HG03342 (cell line): ENCODE data around the gene CNTN4.
"Not testable (repeated sequence)": the region's sequence is repeated elsewhere in the genome, so short reads cannot be mapped to it uniquely, and the experiment has no call there.

Experiments used
- ATAC-seq: cut with Tn5 transposase; IDR thresholded peaks from one replicate; pipeline ENCODE4 v1.9.1; 2021; ENCODE audit warnings: mild to moderate bottlenecking, moderate library complexity; ENCODE audit not compliant: unreplicated experiment

CNTN4 gene

DNA sequence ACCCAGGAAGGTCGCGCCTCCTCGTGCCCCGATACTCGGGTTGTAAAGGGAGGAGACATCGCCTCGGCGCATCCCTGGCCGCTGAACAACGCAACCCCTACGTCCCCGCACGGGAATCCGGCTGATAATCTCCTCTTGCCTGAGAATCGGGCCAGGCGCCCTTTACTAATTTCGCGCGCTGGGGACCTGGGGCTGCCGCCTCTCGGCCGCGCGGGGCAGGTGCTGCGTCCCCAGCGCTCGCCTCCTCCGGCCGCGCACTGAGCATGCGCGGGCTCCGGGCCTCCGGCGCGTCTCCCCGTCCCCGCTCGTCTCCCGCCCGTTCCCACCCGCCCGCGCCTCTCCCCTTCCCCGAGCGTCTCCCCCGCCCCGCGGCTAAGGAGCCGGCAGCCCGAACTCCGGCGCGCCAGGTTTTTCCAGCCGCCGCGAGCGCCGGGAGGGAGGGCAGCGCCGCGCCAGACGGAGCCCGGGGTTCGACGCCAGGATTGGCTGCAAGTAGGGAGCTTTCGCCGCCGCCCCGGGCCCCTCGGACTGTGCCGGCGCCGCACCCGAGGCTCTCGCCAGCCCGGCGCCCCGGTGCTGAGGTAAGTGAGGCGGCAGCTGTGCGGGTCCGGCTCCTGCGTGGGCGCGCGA, at the start of gene CNTN4:
CNTN4 (plus strand) TSS at position 469 of the 630 bp plus-strand sequence.
- ATAC-seq = peak; percentile 57

DNA sequence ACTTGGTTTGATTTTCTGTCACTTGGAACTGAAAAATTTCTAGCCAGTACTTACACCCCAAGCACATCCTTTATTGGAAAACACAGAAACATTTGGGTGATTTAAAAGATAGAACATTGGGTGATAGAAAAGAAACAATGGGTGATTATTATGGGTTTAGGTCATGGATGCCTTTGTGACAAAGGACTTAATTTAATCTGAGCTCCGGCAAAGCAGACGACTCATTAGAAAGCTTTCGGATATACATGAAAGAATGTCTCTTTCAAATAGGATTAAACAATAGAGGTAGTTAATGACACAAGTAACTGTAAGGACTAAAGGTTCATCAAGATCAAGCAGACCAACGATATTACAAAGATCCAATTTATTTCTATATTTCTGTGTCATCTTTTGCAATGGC, 37.3 kb upstream of the CNTN4 start:
- ATAC-seq = no peak

DNA sequence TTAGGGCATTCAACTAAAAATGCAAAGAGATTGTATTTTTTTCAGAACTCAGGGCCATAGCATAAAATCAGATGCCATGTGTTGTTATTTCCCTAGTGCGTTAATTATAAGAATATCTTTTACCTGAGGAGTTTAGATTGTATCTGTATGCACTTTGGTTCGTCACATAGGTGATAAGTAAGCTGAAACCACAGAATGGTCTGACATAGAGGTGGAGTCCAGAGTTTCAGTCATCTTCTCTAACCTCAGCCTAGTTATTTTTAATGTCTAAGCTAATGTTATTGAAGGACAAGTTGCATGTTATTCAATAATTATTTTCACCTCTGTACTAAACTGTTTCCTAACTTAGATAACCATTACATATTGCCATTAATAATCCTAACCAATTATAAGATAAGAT, 27.1 kb upstream of the CNTN4 start:
- no peak for ATAC-seq

DNA sequence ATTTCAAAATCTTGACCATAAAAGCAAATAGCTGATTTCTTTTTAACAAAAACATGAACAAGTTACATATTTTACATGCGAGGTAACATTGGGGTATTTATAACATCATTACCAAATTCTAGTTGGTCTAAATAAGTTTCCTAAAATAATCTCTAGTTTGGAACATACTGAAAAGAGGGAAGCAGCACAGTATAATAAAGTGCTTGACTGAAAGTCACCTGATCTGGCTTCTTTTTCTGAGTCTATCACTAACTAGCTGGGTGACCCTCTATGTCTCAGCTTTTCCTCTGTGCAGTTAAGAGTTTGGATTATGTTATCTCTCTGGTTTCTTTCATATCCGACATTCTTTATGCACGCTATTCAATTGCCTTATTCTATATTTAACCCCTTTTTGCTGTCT, 19.8 kb upstream of the CNTN4 start:
- no peak for ATAC-seq

DNA sequence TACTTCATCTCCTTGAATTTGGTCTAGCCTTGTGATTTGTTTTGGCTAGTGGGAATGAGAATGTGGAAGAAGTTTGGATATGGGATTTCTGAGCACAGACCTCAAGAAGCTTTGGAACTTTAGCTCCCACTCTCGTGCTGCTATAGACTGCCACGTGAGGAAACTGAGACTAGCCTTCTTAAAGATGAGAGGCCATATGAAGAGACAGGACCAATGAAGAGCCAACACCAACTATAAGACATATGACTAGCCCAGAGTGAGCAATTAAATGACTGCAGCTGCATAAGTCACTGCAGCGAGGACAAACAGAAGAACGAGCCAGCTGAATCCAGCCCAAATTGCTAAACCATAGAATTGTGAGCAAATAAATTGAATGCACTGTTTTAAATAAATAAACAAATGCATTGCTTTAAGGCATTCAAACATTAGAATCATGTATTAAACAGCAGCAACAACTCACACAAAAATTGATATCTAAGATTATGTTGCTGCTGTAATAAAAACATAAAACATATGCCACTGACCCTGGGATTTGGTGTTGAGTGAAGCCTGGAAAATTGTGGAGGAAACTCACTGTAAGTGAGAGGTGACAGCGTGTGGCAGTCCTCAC, 15.7 kb upstream of the CNTN4 start:
- no peak for ATAC-seq

DNA sequence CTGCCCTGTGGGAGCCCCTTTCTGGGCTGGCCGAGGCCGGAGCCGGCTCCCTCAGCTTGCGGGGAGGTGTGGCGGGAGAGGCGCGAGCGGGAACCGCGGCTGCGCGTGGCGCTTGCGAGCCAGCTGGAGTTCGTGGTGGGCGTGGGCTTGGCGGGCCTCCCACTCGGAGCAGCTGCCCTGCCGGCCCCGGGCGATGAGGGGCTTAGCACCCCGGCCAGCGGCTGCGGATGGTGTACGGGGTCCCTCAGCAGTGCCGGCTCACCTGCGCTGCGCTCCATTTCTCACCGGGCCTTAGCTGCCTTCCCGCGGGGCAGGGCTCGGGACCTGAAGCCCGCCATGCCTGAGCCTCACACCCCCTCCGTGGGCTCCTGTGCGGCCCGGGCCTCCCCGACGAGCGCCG, 15.1 kb upstream of the CNTN4 start:
- not testable (repeated sequence) for ATAC-seq

DNA sequence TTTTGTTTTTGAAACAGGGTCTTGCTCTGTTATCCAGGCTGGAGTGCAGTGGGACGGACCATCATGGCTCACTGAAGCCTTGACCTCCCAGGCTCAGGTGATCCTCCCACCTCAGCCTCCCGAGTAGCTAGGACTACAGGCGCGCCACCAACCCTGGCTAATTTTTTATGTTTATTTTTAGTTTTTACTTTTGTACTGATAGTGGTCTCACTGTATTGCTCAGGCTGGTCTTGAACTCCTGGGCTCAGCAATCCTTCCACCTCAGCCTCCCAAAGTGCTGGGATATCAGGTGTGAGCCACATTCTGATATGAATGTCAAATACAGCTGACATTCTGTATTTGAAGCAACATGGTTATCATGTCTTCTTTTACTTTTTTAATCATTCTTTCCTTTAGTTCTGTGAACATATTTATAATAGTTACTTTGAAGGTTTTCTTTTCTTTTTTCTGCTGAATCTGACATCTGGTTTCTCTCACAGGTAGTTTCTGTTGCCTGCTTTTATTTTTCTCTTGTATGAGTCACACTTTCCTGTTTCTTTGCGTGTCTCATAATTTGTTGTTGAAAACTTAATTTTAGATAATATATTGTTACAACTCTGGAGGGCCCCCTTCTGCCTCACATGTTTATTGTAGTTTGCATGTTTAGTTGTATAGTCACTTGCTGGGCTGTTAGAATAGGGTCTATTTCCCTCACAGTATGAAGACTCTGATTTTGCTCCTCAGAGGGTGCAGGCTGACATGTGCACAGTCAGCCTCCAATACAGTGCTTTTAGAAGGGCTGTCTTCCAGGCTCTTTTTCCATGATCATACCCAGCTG, 8.4 kb upstream of the CNTN4 start:
- no peak for ATAC-seq

DNA sequence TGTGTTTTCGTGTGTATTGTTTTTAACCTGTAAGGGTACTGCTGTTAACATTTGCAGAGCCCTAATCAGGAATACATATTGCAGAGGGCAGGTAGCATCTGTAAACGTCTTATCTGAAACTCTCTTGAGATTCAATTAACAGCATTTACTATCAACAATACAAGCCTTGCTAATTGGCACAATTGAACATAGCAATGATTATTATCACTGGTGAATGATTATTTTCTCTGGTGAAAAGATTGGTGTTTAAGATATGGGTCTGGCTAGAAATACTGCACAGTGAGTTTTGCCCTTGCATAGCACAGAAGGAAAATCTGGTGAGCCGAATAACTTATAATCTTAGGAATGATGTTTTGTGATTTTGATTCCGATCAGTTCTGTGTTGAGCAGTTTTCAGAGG, 5.9 kb upstream of the CNTN4 start:
- no peak for ATAC-seq

DNA sequence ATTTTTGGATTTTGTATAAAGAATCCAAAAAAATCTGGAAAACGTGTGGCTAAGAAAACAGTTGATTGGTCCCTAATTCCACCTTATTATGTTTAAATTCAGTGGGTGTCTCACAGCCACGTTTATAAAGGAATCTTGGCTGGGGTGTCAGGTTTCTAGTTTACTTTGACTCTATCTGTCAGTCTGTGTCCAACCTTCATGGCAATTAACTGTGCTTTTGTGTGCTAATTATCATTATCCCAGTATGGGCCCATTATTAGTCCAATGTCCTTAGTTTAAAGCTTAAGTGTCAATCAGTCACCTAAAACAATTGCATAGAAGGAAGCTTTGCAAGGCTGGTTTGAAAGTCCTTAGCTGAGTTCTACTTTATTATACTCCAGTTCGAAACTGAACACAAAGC, 3.7 kb upstream of the CNTN4 start:
- ATAC-seq = no peak

DNA sequence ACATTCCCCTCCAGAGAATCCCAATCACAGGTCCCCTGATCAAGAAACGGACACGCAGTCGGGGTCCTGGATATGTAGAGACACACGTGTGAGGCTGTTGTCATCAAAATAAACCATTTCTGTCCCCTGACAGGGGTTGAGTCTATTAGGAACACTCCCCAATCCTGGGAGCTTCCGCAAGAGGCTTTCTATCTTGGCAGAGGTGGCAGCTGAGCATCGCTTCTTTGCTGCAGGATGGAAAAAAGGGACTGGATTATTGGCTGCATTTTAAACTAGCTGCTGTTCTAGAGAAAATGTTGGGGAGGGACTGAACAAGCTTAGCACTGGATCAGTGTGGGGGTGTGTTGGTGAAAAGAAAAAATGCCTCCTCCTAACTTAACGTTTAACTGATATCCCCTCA, 2.5 kb upstream of the CNTN4 start:
- ATAC-seq = no peak

DNA sequence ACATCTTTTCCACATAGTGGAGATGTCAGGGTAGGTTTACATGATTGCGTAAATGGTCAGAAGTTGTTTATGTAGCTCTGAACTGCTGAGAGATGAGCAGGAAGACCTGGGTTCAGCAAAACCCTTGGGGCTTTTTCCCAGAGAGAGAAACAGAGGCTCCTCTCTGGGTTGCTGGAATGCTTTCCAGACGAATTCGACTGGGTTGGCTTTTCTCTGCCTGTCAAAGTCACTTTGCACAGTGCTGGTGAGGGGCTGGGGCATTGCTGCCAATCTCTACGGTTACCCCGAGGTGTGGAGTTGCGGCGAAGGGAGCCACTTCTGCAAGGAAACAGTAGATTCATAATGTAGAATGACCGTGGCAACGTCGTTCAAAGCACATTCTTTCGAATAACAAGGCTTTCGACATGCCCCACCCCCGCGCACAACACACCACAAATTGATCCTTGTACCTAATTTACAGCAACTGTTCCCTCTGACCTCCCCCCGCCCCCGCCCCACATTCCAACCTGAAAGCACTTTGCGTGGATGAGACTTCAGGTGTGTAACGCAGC, 950 bp upstream of the CNTN4 start:
- ATAC-seq = no peak

DNA sequence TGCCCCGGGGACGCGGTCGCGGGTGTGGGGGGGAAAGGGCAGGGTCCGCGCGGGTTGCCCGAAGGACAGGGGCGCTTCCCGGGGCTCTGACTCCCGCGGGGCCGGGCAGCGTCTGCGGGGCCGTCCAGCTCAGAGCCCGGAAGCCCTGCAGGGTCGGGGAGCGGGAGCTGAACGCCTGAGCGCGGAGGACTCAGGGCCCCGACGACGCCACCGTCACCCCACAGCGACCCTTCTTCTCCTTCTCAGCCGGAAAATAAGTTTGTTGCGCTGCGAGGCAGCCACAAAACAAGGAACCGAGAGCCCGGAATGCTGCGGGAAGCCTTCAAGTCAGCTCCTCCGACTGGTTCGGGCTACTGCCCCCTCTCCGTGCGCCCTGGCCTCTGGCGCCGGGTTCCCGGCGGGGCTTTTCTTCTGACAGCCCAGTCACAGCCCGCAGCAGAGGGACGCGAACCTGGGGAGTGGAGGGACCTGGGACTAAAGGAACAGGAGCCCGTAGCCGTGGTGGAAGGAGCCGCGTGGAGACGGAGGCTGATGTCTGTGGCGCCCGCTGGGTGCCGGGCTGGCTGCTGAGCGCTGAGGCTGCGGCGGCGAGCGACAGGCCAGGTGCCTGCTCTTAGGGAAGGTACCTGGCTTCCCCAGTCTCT, 484 bp downstream of the CNTN4 start:
- ATAC-seq = no peak

DNA sequence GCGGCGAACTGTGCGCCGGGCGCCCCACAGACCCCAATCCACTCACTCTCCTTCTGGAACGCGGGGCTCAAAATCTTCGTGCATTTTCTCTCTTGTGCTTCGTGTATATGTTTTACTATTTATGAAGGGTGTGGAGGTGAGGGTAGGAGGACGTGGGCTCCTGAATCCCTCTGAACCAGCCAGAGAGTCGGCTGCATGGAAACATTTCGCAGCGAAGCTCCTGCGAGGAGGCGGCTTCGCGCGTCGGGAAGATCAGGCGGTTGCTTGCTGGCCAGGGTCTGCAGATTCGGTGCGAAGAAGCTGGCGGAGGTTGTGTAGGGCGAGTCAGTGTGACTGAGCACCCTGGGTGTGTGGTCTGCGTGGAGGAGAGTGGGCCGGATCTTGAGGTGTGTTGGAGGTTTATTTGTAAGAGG, 1.1 kb downstream of the CNTN4 start:
- ATAC-seq = no peak

DNA sequence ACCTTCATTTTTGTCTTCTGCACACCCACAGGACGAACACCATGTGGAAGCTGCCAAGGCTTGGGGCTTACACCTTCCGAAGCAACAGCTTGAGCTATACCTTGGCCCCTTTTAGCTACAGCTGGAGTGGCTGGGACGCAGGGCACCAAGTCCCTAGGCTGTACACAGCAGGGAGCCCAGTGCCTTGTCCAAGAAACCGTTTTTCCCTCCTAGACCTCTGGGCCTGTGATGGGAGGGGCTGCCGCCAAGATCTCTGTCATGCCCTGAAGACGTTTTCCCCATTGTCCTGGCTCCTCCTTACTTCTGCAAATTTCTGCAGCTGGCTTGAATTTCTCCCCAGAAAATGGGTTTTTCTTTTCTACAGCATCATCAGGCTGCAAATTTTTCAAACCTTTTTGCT, 7.8 kb downstream of the CNTN4 start:
- no peak for ATAC-seq

DNA sequence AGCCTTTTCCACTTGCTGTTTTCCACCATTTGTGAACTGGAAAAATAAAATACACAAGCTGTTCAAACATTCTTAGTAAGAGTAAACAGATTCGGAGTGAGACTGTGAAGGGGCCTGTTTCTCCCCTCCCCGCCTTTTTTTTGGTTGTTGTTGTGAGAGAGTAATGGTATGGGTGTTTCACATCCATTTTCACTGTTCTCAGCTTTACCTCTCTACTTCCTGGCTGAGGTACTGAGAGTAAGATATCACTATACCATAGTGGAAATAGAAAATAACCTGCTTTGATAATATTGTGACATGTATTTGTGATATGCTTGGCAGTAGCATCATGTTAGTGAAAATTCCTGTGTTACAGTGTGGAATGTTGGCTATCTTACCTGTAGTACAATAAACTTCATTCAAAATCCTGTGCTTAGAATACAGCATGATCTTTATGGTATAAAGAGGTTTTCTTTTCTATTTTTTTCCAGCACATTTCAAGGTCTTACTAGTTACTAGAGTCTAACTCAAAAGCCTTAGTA, 12.0 kb downstream of the CNTN4 start:
- no peak for ATAC-seq

DNA sequence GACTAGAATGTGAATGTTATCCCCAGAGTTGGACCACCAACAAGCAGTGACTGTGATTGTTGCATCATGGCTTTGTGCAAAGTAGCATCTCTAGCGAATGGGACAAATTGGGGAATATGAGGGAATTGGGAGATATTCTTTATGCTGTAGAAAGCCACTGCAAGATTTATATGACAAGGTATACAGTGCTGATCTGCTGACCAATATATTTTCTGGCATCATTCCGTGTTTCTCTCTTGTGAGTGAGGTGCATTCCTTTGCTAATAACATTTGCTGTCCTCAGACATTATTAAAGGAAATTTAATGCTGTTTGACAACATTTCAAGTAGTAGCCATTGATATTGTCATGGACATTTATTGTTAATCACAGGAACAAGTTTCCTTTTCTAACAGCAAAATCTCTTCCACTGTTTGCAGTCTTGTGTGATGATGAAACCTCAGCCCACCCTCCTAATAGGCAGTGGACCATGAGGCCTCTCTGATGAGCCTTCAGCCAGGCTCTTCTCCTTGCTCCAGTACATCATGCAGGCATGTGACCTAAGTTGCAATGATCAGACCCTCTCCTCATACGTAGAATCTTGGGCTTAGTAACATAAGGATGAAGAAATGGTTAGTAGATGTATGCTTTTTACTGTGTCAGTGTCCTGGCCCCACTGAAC, 16.1 kb downstream of the CNTN4 start:
- no peak for ATAC-seq

DNA sequence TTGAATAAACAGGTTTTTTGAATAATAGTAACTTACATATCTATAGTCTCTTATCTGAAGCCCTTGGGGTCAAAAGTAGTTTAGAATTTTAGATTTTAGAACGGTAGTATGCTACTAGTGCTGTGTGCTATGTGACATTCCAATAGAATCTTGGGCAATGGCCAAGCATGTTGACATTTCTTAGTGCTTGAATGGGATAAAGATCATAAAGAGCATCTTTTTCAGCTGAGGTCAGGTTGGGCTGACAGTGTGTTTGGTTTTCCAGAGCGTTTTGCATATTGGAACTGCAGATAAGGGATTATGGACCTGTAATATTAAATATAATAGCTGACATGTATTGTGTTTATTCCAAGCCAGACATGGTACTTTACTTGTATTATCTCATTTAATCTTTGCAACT, 32.1 kb downstream of the CNTN4 start:
- ATAC-seq = no peak

DNA sequence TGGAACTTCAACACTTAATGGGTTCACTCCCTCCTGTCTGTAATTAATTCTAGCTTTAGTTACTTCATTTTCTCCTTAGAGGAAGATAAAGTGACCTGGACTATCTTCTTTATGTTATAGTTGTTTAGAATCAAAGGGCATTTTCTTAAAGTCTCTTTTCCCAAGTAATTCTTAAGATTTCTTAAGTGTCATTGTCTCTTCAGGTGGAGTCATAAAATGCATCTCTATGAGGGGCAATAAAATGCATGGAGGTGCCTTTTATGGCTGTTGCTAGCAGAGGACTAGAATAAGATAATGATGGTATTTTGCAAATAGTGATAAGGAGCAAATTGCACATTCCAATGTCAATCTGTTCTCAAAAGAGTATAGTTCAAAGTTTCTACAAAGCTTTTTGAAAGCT, 34.5 kb downstream of the CNTN4 start:
- ATAC-seq = no peak

DNA sequence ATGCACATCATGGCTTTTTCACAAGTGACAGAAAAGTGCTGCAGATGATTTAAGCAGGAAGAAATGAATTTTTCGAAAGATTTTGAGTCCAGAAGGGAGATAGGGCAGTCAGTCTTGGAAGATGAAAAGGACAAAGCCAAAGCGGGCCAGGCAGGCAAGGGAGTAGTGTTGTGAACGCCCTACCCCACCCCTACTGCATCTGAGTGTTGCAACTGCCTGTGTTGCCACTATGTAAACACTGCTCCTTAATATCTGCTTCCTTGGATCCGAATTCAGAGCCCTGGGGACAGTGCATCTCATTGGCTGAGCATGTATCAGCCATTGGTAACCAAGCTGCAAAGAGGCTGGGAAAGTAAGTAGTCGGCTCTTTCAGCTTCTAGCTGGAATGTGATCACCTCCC, 39.0 kb downstream of the CNTN4 start:
- no peak for ATAC-seq

DNA sequence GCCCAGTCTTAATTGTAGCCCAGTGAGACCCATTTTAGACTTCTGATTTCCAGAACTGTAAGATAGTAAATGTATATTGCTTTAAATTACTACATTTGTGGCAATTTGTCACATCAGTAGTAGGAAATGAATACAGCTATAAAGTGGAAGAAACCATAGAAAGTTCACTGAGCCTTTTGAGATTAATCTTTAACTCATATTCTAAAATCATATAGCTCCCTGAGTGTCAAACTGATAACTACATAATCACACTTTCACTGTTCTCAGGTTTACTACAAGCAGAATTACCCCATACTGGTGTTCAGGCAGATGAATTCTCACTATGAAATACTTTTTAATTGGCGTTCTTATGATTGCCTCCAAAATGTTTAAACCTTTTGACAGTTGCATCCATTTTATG, 42.8 kb downstream of the CNTN4 start:
- ATAC-seq = no peak
